ENCODE data around the gene DCAF12. TPM values are rescaled to one million over a fixed set of nuclear protein-coding genes. Genes with fewer than 3 reads are reported as not detected.

Gene DCAF12
- total and polyA plus RNA-seq, 8 donors, result 4.1 to 54.3 (median 21.4) TPM

GRCh38 chr9:34133436-34133949 is 7.0 kb upstream of the DCAF12 start:
- TF ChIP-seq POLR2AphosphoS5 (IDR thresholded peaks at IDR 0.05) (no peak), POLR2A (IDR thresholded peaks at IDR 0.05) (no peak), EP300 (IDR thresholded peaks at IDR 0.05) (no peak), CTCF (IDR thresholded peaks at IDR 0.05) (no peak)
- no peaks in the 10 kb centered on the region for H3K27me3 ChIP-seq
- H3K27ac ChIP-seq, result no peak overlapping the region
- WGBS, 5 donors, result 83 to 97% (median 87%) methylated on average over 5 to 16 of the region's 16 CpGs
- no peaks in the 10 kb centered on the region for H3K9me3 ChIP-seq
- no peak overlapping the region for H3K4me3 ChIP-seq
- intact Hi-C loops (cut with DNase I; ENCODE audit: low total_unique reads), result no loop called here
- H3K4me1 ChIP-seq, result no peaks in the 10 kb centered on the region
- no peaks in the 10 kb centered on the region for H3K36me3 ChIP-seq
- DNase-seq, result no peak

- Histone ChIP-seq H3K27me3 (no peaks in the 10 kb centered on the region), H3K4me1 (peaks cover 4 to 9% (median 6%) of the 10 kb centered on the region in 4 donors), H3K27ac (no peak overlapping the region), H3K36me3 (no peaks in the 10 kb centered on the region), H3K4me3 (no peak overlapping the region), H3K9me3 (no peaks in the 10 kb centered on the region)
- 90 to 95% (median 93%) methylated on average over 7 of the region's 7 CpGs for WGBS, 5 donors
- intact Hi-C loops (cut with DNase I; ENCODE audit: low total_unique reads), result no loop called here
- TF ChIP-seq POLR2A (IDR thresholded peaks at IDR 0.05) (no peak), EP300 (IDR thresholded peaks at IDR 0.05) (no peak), CTCF (IDR thresholded peaks at IDR 0.05) (no peak), POLR2AphosphoS5 (IDR thresholded peaks at IDR 0.05) (no peak)
- DNase-seq, result no peak
These were observed 5.1 kb upstream of the DCAF12 start for GRCh38 chr9:34131571-34131970.

- intact Hi-C loops (cut with DNase I; ENCODE audit: low total_unique reads), result no loop called here
These were observed 794 bp upstream of the DCAF12 start for GRCh38 chr9:34127035-34127948.

DNA sequence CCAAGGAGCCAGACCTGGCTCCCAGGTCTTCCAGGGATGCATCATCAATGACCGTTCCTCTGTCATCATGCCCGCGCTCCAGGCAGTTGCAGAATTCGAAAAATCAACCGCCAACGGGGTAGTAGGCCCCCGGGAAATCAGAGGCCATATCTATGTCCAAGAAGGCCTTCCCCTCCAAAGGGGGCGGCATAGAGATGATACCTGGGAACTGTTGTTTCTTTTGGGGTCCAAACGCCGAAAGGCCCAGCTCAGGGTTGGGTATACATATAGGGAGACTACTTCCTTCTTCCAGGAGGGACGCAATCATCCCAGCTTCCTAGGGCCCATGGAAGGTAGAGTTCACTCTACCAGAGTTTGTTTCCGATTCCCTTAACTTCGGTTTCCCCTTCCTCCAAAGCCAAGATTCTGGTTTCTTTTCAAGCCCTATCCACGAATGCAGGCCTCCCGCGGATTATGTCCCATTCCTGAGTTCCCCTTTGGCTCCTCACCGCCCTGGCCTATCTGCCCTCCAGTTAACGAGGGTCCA is 754 bp downstream of the DCAF12 start:
- Histone ChIP-seq H3K4me1 (peaks cover 27 to 56% (median 46%) of the 10 kb centered on the region in 4 donors), H3K27ac (peak overlapping the region; percentile 86 to 96 (median 92)), H3K36me3 (peaks cover 5 to 33% (median 28%) of the 10 kb centered on the region in 4 donors), H3K4me3 (peak overlapping the region; percentile 75 to 85 (median 80)), H3K27me3 (no peaks in the 10 kb centered on the region), H3K9me3 (no peaks in the 10 kb centered on the region)
- DNase-seq, result peak in 1 of 2 donors; percentile 47
- TF ChIP-seq POLR2AphosphoS5 (IDR thresholded peaks at IDR 0.05), result no peak
- TF ChIP-seq EP300 (IDR thresholded peaks at IDR 0.05), result no peak
- no peak for TF ChIP-seq CTCF (IDR thresholded peaks at IDR 0.05)
- no peak for TF ChIP-seq POLR2A (IDR thresholded peaks at IDR 0.05)
- intact Hi-C loops (cut with DNase I; ENCODE audit: low total_unique reads), result no loop called here
- 1 to 2% (median 1%) methylated on average over 18 of the region's 18 CpGs for WGBS, 5 donors

More at GRCh38 chr9:34127035-34127948, 794 bp upstream of the DCAF12 start:
- Histone ChIP-seq H3K27ac (peak overlapping the region; percentile 86 to 96 (median 92)), H3K9me3 (no peaks in the 10 kb centered on the region), H3K4me3 (peak overlapping the region; percentile 75 to 85 (median 80)), H3K27me3 (no peaks in the 10 kb centered on the region), H3K36me3 (peaks cover 0 to 18% (median 14%) of the 10 kb centered on the region in 4 donors), H3K4me1 (peaks cover 27 to 41% (median 38%) of the 10 kb centered on the region in 4 donors)
- WGBS, 5 donors, result 73 to 89% (median 75%) methylated on average over 14 to 17 of the region's 17 CpGs
- TF ChIP-seq POLR2AphosphoS5 (IDR thresholded peaks at IDR 0.05), result no peak
- peak in 1 of 2 donors; percentile 6 for DNase-seq
